ACHN (cell line): ENCODE data around the gene GID4.
"Not testable (repeated sequence)": the region's sequence is repeated elsewhere in the genome, so short reads cannot be mapped to it uniquely, and the experiment has no call there.

ENCODE experiments used
- DNase-seq: peaks from one replicate; pipeline ENCODE4 v3.0.0-alpha.2; 2015
- in situ Hi-C: cut with HindIII; loops from 2 replicates; pipeline ENCODE4 v1.10.0; 2017; ENCODE audit warnings: low sequenced_read_pairs, low pct_ligation_motif_present, low pct_unique_long_range_greater_than_20kb

Gene GID4

DNA sequence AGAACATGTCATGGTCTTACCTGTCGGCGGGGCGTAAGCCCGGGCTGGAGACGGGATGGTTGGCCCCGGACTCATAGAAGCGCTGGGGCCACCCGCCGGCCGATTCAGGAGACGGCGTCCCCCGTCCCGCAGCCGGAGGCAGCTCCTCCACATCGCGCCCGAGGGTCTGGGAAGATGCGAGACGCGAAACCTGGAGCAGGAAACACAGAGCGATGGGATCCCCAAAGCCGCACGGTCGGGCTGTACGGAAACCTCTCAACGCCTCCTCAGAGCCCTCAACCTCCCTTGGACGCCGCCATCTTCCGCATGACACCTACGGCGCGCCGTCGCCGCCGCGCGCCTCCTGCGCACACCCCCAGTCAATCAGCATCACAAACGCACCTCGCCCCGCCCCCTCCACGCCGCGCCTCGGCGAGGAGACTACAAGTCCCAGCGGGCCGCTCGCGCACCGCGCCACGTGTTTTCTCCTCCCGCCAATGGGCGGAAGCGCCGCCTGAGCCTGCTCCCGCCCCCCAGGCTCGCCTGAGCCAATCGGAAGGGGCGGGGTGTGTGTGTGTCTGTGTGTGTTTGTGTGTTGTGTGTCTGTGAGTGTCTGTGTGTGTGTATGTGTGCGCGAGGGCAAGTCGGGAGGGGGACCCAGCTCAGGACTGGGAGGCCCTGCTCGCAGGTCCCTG lies at the start of gene GID4, which contains the start of gene ATPAF2:
Gene GID4 (plus strand): TSS at position 548 of the 674 bp plus-strand sequence. CDS start 57 bp downstream, at position 605.
Gene ATPAF2 (minus strand): TSS at position 308 of the 674 bp plus-strand sequence. CDS start 155 bp downstream, at position 153.
- in situ Hi-C loops = loop anchor here (10.0 kb wide), 1 partner anchor 144 kb away; no protein-coding TSS in a partner anchor
- DNase-seq = peak; percentile 99

DNA sequence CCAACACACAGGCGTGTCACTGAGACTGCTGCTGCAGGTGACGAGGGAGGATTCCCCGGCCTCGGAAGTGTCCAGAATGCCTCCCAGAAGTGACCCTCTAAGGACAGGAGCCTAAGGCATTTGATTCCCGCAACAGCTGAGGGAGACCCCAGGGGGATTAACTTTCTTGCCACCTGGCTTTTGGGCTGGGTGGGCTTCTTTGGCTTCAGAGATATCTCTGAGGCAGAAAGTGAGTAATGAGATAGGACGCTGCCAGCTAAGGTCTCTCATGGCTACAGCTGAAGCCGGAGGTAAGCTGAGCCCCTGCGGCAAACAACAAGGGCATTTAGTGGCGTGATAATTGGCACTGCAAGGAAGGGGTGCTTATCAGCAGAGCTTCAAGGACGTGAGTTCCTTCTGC lies 49.6 kb upstream of the GID4 start:
- DNase-seq = no peak
- in situ Hi-C loops = no loop called here

DNA sequence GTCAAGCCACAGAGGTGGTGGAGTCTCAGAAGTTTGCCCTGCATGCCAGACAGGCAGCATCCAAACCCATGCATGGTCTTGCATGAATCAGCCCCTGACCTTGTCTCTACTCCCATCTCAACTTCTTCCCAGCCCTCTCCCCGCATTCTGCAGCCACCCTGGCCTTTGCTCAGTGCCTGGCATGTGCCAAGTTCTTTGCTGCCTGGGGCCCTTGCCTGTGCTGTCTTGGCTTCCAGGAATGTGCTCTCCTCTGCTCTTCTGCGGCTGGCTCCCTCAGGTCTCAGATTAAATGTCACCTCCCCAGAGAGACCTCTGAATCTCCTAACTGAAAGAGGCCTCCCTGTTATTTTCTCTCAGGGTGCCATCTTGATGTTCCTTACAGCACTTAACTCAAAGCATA lies 48.9 kb upstream of the GID4 start:
- in situ Hi-C loops = no loop called here
- DNase-seq = no peak

- in situ Hi-C loops = no loop called here
- DNase-seq = no peak
Measured at GRCh38 chr17:17993366-17993765, 45.8 kb upstream of the GID4 start.

DNA sequence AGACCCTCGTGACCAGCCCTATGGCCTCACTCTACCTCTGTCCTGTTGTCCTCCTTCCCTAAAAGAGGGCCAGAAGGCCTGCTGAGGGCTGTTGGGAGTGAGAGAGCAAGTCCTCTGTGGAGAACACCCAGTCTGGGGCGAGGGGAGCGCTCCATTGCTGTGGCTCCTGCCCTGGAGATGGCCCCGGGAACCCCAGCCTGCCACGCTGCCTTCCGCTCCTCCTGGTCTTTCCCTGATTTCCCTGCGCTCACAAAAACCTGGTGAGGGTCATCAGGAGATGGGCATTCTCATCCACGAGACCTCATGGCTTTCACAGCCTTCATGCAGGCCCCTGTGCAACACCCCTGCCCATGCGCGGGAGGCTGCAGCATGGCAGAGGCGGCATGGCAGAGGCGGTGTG lies 45.4 kb upstream of the GID4 start:
- in situ Hi-C loops = no loop called here
- DNase-seq = no peak

- peak; percentile 26 for DNase-seq
Measured at GRCh38 chr17:17994271-17995069, 44.7 kb upstream of the GID4 start.

DNA sequence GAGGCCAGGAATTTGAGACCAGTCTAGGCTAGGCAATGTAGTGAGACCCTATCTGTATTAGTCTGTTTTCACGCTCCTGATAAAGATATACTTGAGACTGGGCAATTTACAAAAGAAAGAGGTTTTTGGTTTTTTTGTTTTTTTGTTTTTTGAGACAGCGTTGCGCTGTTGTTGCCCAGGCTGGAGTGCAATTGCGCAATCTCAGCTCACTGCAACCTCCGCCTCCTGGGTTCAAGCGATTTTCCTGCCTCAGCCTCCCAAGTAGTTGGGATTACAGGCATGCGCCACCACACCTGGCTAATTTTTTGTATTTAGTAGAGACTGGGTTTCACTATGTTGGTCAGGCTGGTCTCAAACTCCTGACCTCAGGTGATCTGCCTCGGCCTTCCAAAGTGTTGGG lies 43.3 kb upstream of the GID4 start:
- DNase-seq, in situ Hi-C loops: not testable (repeated sequence)

More at GRCh38 chr17:17994271-17995069, 44.7 kb upstream of the GID4 start:
- in situ Hi-C loops = no loop called here

DNA sequence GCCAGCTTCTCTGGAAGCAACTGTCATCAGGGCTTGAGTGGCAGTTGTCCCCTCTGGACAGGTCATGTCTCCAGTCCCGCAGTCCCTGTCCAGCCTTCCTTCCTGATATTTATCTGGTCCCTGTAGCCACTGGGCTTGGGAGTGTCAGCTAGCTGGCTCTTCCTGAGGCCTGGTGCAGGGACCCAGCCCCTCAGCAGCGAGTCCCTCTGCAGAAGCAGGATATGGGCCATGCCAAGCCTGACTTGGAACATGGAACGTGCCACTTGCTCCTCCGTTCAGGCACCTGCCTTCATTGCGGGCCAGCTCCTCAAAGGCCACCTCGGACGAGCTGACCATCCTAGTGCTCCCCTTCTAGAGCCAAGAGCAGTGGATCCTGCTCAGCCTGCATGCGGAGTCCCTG lies 40.3 kb upstream of the GID4 start:
- DNase-seq = no peak
- in situ Hi-C loops = no loop called here

DNA sequence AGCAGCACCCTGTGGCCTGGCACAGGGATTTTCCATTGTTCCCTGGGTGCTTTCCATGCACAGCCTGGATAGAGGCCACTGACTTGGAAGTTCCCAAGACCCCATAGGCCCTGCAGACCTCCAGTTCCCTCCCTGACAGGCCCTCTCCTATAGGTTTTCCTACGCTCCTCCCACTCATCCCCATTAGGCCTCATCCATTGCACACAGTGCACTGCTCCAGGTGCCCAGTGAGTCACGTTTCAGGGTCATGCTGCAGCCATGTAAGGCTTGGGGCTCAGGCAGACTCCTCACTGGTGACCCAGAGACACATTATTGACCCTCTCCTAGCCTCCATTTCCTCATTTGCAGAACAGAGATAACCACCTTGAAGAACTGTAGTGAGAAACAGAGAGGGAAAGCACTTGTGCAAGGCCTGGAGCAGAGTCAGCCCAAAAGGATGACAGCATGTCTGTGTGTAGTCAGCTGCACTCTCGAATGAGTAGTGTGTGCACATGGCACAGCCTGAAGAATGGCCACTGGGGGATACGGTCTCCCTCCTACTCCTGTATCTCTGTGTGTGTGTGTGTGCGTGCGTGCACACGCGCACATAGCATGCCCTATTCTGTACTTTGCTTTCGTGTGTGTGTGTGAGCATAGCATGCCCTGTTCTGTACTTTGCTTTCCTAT lies 39.7 kb upstream of the GID4 start:
- in situ Hi-C loops = no loop called here
- no peak for DNase-seq

DNA sequence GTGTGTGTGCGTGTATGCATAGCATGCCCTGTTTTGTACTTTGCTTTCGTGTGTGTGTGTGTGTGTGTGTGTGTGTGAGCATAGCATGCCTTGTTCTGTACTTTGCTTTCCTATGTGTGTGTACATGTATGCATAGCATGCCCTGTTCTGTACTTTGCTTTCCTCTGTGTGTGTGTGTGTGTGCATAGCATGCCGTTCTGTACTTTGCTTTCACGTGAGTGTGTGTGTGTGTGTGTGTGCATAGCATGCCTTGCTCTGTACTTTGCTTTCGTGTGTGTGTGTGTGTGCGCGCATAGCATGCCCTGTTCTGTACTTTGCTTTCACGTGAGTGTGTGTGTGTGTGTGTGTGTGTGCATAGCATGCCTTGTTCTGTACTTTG lies 39.2 kb upstream of the GID4 start:
- in situ Hi-C loops = no loop called here
- DNase-seq = no peak

DNA sequence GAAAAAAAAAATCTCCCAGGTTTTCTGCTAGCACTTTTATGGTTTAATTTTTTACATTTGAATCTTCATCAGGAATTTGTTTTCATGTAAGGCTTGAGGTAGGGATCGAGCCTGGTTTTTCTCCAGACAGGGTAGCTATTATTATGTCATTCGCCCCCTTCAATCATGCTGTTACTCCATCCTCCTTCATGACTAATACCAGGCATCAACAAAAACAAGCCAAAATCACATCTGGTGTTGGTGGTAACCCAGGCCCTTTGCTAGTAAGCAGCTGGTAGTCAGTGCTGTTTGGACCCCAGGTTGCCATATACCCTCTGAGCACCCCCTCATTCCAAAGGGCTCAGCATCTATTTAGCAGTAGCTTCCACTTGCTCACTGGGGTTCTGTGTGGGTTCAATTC lies 37.0 kb upstream of the GID4 start:
- no peak for DNase-seq
- in situ Hi-C loops = no loop called here

DNA sequence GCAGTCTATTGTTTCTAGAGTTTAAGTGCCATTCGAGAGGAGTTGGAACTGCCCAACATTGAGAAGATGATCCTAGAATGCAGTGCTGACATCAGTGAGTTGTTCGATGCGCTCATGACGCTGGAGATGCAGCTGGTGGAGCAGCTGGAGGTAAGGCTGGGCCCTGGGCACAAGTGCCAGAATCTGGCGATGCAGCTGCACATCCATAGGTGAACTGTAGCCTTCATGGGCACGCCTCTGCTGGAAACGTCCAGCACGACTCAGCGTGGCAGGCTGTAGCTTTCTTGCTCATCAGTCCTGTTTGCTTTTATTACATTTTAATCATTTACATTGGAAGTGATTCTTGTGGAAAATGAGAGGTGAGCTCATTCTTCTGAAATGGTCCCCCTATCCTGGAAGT lies 34.9 kb upstream of the GID4 start:
- DNase-seq = peak; percentile 23
- in situ Hi-C loops = no loop called here

DNA sequence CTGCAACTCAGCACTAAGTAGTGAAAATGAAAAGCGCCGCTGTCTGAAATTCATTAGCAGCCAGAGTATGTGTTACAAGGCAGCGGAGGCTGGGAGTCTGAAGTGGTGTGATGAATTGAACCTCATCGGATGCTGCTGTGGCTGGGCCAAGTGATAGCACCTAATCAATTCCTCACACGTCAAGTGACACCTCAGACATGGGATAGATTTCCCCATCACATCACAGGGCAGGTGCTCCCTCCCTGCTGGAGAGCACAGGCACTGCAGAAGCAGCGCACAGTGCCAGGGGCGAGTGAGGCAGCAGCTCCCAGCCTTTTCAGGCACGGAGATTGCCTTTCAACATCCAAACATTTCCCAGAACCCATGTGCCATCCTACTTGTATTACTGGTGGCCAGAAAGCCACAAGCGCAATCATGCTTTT lies 34.3 kb upstream of the GID4 start:
- DNase-seq = no peak
- in situ Hi-C loops = no loop called here

- no peak for DNase-seq
- in situ Hi-C loops = no loop called here
Measured at GRCh38 chr17:18005496-18005895, 33.7 kb upstream of the GID4 start.

DNA sequence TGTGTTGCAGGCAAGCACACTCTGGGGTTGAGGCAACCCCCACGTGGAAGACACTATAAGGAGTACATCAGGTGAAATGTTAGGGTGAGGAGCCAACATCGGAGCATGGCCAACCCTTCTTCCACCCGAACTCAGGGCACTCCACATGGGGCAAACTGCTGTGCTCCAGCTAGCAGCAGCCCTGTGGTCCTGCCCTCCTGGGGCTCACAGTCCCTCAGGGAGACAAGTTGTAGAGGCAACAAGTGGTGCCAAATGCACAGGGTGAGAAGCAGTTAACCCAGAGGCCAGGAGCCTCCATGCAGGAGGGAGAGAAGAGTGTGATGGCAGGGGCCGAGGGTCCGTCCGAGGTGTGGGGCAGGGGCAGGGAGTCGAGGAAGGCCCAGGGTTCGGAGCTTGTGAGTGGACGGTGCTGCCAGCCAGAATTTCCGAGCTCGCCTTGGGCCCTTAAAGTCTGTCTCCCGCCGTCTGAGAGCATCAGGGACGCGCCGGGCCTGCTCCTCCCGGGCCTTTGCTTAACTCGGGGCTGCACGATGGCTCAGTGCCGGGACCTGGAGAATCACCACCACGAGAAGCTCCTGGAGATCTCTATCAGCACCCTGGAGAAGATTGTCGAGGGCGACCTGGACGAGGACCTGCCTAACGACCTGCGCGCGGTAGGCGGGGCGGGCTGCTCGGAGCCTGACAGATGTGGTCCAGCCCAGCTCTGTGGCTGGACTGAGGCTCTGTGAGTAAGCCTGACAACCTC lies 32.5 kb upstream of the GID4 start:
- DNase-seq = no peak
- in situ Hi-C loops = no loop called here

DNA sequence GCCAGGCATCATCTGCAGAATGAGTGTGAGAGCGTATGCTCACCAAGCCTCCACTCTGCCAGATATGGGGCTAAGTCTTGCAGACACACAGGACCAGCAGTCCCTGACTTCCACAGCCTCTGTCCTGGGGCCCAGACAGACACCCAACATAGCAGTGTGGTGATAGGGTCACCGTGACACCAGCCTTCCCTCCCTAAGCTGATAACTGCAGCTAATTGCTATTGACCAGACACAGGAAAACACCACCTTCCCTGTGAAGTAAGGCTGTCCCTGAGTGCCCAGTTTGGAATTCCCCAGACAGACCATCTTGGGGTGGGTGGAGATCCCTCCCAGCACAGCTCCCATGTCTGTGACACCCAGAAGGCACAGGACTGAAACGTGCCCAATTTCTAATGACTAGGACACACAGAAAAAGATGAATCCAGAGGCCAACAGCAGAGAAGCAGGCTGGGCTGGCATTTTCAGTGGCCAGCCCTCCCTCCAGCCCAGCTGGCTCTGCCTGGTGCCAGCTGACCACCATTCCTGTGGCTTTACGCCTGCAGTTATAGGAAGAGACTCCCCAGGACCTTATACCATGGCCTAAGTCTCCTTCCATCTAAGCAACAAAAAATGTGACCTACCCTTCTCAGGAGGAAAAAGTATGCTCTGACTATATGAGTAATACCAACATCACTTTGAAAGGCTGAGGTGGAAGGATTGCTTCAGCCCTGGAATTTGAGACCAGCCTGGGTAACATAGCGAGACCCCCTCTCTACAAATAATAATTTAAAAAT lies 30.5 kb upstream of the GID4 start:
- in situ Hi-C loops = no loop called here

DNA sequence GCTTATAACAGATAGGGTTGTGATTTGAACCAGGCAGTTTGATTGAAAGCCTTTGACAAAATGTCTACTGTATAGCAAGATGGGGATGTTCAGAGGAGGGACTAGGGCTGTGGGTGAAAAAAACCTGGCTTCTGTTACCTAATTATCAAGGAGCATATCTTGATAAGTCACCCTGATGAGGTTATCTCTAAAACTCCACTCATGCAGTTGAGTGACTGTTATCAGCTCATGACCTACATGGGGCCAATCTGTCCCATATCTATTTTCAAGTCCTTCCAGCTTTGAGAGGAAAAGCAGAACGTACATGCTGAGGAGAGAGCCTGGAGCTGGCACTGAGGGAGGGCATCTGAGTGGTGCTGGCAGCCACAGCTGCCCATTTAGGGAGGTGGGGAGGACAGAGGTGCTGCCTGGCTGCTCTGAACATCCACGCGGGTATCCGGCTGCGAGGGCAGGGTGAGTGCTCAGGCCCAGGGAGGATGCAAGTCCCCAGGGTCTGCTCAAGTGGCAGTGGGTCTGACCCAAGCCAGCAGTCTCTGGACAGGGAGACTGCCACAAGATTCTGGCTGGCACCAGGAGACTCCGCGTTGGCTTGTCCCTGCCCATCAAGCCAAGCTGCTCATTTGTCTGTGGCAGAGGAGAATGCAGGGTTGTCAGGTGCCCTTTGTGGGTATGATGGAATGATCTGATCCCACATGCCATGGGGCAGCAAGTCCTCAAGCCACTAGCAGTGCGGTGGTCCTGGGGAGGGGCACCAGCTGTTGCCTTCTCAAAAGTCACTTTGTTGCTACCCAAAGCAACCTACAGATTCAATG lies 29.4 kb upstream of the GID4 start:
- DNase-seq = no peak
- in situ Hi-C loops = no loop called here

More for the DNA sequence above, 30.5 kb upstream of the GID4 start:
- peak; percentile 22 for DNase-seq
